HCT116 (cell line): ENCODE data around the gene WNT7B.

Source experiments
- POLR2A ChIP-seq: IDR thresholded peaks from 2 replicates; pipeline ENCODE4 v1.7.0; 2011; ENCODE audit warnings: borderline replicate concordance; ENCODE audit not compliant: insufficient read depth, insufficient read length; ENCODE audit errors: extremely low read depth
- RAD21 ChIP-seq: IDR thresholded peaks from 2 replicates; pipeline ENCODE4 v1.6.1; 2012; ENCODE audit warnings: low read depth, mild to moderate bottlenecking
- TF ChIP-seq, protein P1 (sequence below), 3 experiments: fragments of 200-600 bp in 1 of 3; sonication (generic) in 1 of 3; IDR thresholded peaks in 2 of 3; conservative IDR thresholded peaks in 1 of 3; 2 replicates each; pipeline ENCODE4 v1.5.1; 2012 to 2017; ENCODE audit warnings: low read depth in 2 of 3, low read length in 2 of 3, antibody characterized with exemption in 1 of 3, borderline replicate concordance in 1 of 3, control low read depth in 1 of 3, mild to moderate bottlenecking in 1 of 3, mixed read lengths in 1 of 3, mixed run types in 1 of 3, moderate library complexity in 1 of 3; ENCODE audit not compliant: insufficient read depth in 1 of 3

DNA sequence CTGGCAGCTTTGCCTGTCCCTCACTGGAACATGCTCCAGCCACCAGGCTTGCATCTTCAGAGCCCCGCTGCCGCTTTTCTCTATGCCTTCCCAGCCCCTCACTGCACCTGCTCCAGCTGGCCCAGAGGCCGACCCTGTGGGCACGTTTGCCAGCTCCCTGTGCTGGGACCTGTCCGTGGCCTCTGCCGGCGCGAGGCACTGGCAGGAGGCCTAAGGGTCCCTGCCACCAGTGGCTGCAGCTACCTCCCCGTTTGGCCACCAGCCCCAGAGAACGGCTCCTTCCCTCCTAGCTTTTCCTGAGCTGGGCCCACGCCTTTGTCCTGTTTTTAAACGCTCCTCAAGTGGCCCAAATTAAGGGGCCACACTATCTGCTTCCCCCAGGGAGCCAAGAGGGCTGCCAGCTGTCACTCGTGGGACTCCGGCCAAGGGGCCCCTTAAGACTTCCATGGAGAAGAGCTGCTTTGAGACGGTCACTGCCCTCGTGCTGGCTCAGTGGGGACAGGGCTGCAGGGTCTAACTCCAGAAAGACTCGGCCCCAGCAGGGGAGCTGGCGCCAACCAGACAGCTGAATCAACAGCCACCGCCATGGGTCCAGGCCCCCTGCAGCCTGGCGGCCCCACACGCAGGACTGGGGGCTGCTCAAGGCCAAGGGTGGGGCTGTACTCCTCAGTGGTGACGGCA, 24.6 kb upstream of the WNT7B start:
- TF ChIP-seq, protein P1, sequence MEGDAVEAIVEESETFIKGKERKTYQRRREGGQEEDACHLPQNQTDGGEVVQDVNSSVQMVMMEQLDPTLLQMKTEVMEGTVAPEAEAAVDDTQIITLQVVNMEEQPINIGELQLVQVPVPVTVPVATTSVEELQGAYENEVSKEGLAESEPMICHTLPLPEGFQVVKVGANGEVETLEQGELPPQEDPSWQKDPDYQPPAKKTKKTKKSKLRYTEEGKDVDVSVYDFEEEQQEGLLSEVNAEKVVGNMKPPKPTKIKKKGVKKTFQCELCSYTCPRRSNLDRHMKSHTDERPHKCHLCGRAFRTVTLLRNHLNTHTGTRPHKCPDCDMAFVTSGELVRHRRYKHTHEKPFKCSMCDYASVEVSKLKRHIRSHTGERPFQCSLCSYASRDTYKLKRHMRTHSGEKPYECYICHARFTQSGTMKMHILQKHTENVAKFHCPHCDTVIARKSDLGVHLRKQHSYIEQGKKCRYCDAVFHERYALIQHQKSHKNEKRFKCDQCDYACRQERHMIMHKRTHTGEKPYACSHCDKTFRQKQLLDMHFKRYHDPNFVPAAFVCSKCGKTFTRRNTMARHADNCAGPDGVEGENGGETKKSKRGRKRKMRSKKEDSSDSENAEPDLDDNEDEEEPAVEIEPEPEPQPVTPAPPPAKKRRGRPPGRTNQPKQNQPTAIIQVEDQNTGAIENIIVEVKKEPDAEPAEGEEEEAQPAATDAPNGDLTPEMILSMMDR (IDR thresholded peaks at IDR 0.05 in 2 of 3, conservative IDR thresholded peaks at IDR 0.05 in 1 of 3; ENCODE audit: borderline replicate concordance in 1 of 3, insufficient read depth in 1 of 3, low read depth in 2 of 3, low read length in 2 of 3) = no peak
- TF ChIP-seq POLR2A (no peak), RAD21 (no peak)
